Midbrain (tissue), 1 donor: ENCODE results near the gene MRPL48.

ENCODE experiments used
- DNase-seq: peaks from one replicate; lab custom pipeline; 2025; lab: John Stamatoyannopoulos, UW

The MRPL48 gene

GRCh38 chr11:73893041-73893440 is 105.4 kb downstream of the MRPL48 start:
- DNase-seq: no peak

GRCh38 chr11:73894725-73895335 is 107.2 kb downstream of the MRPL48 start:
- no peak for DNase-seq

- DNase-seq: no peak
Measured at GRCh38 chr11:73902303-73902702, 114.6 kb downstream of the MRPL48 start.

- DNase-seq: no peak
Measured at GRCh38 chr11:73907191-73907590, 119.5 kb downstream of the MRPL48 start.

- no peak for DNase-seq
Measured at GRCh38 chr11:73912026-73912425, 124.4 kb downstream of the MRPL48 start.

GRCh38 chr11:73913472-73913871 is 125.8 kb downstream of the MRPL48 start:
- no peak for DNase-seq

GRCh38 chr11:73914284-73914683 is 126.6 kb downstream of the MRPL48 start:
- no peak for DNase-seq
